AG10803 (cell line): ENCODE measurements around the gene OLA1.

Experiments
- DNase-seq: peaks from one replicate; pipeline ENCODE4 v3.0.0; 2010; ENCODE audit warnings: low read depth
- H3K4me3 ChIP-seq: 2 replicates; pipeline ENCODE4 v1.5.1; 2011; ENCODE audit warnings: mild to moderate bottlenecking, low read length, control low read depth
- TF ChIP-seq, protein P1 (sequence below): conservative IDR thresholded peaks from 2 replicates; pipeline ENCODE4 v1.5.1; 2011; ENCODE audit warnings: mild to moderate bottlenecking, low read length, control low read depth, inconsistent platforms

OLA1 gene

DNA sequence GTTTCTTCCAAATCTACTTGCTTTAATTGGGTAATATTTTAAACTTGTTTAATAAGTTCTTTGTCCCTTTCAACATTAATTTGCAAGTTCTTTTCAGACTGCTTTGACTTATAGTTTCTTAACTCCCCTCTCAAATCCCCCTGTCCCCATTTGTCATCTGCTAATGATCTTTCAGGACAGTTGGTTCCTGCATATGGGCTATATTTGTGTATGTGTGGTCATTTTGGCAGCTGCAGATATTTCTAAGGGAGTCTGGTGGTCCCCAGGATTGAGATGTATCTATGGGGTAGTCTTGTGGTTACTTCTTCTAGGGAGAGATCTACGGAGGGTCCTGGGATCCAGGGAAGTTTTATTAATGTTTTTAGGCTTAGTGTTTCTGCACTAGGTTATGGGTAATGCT lies 162.6 kb downstream of the OLA1 start:
- no peak overlapping the region for H3K4me3 ChIP-seq
- TF ChIP-seq, protein P1, sequence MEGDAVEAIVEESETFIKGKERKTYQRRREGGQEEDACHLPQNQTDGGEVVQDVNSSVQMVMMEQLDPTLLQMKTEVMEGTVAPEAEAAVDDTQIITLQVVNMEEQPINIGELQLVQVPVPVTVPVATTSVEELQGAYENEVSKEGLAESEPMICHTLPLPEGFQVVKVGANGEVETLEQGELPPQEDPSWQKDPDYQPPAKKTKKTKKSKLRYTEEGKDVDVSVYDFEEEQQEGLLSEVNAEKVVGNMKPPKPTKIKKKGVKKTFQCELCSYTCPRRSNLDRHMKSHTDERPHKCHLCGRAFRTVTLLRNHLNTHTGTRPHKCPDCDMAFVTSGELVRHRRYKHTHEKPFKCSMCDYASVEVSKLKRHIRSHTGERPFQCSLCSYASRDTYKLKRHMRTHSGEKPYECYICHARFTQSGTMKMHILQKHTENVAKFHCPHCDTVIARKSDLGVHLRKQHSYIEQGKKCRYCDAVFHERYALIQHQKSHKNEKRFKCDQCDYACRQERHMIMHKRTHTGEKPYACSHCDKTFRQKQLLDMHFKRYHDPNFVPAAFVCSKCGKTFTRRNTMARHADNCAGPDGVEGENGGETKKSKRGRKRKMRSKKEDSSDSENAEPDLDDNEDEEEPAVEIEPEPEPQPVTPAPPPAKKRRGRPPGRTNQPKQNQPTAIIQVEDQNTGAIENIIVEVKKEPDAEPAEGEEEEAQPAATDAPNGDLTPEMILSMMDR = no peak
- DNase-seq = no peak

DNA sequence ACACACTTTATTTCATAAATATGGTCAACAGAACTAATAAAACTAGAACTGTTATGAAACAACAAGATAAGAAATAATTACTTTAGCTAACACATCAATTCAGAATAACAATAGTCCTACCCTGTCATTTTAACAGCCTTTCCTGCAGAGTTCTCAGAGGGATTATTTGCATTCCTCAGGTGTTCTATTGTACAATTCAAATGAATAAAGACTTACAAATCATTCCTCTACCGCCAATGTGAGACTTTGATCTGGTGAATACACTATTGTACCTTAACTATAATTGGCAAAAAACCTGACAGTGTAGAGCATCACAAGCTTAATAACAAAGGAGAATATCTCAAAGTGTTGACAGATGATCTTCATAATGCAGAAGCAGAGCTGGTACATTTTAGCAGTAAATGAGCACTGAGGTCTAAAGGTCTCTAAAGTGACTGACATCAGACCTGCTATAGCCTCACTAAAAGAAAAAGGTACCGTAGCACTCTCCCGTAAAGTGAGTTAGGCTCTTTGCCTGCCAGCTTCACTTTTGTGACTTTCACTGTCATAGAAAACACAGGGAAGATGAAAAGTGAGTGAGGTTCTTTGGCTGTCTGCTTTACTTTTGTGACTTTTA lies 164.4 kb downstream of the OLA1 start:
- H3K4me3 ChIP-seq = no peak overlapping the region
- TF ChIP-seq, protein P1 = no peak
- DNase-seq = no peak

DNA sequence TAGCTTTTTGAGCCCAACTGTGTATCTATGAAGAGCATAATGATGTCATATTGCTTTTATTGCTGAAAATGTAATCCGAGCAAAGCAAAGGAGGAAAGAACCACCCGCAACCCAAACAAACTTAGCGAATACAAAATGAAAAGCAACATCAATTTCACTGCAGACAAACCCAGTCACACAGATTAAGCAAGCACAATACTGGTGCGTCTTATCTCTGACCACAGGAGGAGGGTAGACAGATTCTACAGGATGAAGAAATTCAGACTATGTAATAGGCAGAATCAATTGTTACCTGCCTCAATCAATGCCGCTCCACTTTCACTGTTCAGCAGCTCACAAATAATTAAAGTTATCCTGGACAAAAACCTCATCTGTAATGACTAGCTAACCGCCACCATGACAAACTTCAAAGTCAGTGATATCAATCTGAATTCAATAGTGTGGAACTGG lies 167.6 kb downstream of the OLA1 start:
- no peak for DNase-seq
- H3K4me3 ChIP-seq = no peak overlapping the region
- TF ChIP-seq, protein P1 = no peak

DNA sequence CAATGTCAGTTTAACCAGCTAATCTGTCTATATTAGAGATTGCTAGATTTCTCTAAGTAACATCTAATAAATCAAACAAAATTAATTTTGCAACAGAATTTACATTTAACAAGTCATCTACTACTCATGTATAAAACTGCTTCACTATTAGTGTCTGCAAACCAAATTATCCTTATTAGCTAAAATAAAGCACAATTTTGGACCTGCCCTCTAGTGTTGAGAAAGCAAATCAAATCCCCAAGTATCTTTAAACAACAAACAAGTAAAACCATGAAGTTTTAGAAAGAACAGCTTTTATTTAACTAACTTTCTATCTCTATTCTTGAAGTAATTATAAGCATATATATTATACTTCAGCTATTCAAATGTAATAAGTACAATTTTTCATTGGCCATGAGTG lies 170.1 kb downstream of the OLA1 start:
- TF ChIP-seq, protein P1 = peak; percentile 63
- H3K4me3 ChIP-seq = no peak overlapping the region
- DNase-seq = peak; percentile 25

DNA sequence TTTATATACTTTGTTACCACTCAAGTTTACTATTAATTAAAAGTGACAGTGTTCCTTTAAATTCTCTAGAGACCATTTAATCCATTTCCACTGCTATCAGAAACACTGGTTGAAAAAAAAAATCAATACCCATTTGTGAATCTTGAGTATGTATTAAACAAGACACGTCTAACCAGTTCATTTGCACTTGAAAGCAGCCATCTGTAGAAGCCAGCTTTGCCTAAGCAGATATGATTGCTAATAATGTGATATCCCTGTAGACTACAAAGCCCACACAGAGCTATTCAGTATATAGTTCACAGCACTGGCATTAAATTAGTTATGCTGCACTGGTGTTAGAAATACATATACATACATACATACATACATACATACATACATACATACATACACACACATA lies 171.4 kb downstream of the OLA1 start:
- no peak for DNase-seq
- TF ChIP-seq, protein P1 = no peak
- no peak overlapping the region for H3K4me3 ChIP-seq

DNA sequence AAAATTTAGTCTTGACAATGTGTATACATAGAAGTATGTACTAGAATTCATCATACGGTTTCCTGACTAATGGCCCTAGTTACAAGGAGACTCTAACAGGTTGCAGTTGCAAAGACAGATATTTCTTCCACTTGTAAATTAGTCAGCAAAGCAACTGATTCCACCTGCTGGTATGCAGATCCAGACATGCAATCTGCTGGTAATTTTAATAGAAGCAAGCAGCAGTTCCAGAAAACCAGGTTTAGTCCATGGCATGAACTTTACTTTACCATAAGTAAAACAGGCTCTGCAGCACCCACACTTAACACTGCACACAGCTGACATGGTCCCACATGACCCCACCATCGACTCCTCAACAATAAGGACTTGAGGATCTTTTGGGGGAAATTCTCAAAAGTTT lies 172.3 kb downstream of the OLA1 start:
- no peak overlapping the region for H3K4me3 ChIP-seq
- TF ChIP-seq, protein P1 = no peak
- DNase-seq = peak; percentile 9

DNA sequence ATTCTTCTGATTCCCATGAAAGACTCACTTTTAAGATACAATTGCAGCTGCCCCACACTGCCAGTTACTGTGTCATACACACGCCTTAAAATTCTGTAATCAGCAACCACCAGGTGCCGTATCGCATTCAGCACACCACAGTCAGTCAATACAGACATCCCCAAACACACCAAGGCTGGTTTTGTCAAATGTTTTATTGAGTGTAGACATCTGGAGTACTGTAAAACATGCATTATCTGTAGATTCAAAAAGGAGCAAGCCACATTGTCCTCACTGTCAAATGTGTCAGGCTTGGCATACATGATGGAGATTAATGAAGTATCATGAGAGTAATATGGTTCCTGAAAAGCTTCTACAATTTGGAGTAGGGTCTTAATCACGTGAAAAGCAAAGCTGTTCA lies 173.5 kb downstream of the OLA1 start:
- H3K4me3 ChIP-seq = no peak overlapping the region
- TF ChIP-seq, protein P1 = no peak
- DNase-seq = no peak
